ENCODE results near the gene CTNND2.
"Not testable (repeated sequence)": the region's sequence is repeated elsewhere in the genome, so short reads cannot be mapped to it uniquely, and the experiment has no call there.

Gene CTNND2

DNA sequence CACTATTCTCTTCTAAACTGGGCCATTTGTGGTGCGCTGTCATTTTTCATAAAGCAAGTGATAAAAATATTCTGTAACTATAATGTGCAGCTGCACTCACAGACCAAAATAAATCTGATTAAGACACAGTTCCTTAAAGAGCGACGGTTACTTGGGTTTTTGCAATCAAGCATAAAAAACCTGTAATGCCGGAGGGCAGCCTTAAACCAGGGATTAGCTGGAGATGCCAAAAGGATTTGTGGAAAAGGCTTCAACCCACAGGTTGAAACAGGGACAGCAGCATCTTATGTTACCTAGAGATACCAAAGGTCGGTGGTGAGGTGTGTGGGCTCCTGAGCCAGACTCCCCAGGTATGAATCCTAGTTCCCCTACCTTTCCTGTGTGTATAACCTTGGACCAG is 49.3 kb downstream of the CTNND2 start:
- no peak for DNase-seq

- DNase-seq, result no peak
Observed at GRCh38 chr5:11853796-11854195, 50.5 kb downstream of the CTNND2 start.

DNA sequence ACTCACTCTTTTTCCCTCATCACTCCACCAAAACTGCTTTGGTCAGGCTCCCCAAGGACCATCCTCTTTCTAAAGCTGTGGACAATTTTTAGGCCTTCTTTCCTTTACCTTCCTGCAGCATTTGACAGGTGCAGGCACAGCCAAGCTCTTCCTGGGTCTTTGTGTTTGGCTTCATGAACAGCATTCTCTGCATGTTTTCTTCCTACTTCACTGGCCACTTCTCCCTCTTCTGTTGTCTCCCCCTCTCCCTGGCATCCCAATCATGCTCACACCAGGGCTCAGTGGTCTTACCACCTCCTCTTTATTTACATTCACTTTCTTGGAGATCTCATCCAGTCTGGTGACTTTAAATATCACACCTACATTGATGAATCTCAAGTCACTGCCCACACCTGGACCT is 51.1 kb downstream of the CTNND2 start:
- DNase-seq, result no peak

DNA sequence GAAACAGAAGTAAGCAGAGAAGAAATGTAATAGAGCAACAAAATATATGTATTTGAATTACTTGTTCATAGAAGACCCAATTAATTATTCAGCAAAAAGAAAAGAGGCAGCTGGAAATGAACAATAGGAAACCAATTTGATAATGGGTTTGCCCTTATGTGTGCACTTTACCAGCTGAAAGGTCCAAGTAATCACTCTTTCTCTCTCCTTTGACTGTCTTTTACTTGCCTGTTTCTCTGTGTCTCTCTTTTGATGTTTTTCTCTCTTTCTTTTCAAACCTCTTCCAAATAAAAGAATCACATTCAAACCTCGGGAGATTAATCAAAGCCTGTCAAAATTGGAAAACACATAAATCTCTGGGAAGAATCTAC is 51.5 kb downstream of the CTNND2 start:
- DNase-seq, result no peak

DNA sequence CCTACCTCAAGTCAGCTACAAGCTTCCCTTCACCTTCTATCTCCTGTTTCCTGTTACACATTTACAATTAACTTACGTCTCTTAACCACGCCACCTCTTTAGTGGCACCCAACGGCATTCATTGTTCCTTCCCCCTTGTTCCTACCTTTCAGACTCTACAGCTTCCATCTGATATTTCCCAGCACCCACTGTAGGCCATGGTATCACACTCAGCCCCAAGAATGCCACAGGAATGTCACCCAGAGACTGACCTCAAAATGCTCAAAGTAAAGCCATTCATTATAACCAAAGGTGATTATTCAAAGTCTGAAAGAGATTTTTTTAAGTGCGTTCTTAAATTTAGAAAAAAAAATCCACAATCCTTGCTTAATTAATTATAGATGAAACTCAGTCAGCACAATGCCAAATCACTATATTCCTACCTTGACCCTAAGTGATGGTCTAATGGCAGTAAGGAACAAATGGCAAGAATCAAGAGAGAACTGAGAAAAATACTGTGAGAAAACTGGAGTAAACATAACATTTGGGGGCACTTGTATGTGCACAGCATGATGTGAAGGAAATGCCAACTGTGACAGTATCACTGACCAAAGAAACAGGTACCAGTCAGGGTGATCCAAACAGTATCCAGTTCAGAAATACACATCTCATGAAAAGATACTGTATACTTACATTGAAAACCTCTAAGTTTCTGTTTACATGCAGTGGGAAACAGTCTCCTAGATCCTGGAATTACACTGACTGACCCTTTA is 52.1 kb downstream of the CTNND2 start:
- no peak for DNase-seq

- no peak for DNase-seq
Observed at GRCh38 chr5:11851416-11851815, 52.8 kb downstream of the CTNND2 start.

DNA sequence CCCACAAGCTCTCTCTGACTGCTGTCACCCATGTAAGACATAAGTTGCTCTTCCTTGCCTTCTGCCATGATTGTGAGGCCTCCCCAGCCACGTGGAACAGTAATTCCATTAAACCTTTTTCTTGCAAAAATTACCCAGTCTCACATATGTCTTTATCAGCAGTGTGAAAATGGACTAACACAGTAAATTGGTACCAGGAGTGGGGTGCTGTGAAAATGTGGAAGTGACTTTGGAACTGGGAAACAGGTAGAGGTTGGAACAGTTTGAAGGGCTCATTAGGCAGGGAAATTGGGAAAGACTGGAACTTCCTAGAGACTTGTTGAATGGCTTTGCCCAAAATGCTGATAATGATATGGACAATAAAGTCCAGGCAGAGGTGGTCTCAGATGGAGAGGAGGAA is 75.7 kb downstream of the CTNND2 start:
- not testable (repeated sequence) for DNase-seq

GRCh38 chr5:11822598-11822997 is 81.6 kb downstream of the CTNND2 start:
- DNase-seq, result no peak

GRCh38 chr5:11815916-11816315 is 88.3 kb downstream of the CTNND2 start:
- DNase-seq, result no peak

DNA sequence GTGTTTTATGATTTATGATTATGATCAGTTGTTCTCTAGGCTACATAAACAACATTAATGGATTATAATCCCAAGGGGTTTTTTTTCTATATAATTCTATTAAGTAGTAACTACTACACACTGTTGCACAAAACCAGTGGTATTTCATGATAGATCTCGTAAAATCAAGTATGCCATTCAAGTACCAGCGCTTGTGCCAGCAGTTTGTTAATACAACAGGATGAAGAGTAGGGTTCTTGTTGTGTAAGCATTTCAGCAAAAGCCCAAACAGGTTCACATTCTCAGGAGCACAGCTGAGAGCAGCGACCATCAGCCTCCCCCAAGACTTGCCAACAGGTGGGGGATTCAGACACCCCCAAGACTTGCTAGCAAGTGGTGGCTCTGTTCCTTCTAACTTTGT is 88.8 kb downstream of the CTNND2 start:
- DNase-seq, result no peak

DNA sequence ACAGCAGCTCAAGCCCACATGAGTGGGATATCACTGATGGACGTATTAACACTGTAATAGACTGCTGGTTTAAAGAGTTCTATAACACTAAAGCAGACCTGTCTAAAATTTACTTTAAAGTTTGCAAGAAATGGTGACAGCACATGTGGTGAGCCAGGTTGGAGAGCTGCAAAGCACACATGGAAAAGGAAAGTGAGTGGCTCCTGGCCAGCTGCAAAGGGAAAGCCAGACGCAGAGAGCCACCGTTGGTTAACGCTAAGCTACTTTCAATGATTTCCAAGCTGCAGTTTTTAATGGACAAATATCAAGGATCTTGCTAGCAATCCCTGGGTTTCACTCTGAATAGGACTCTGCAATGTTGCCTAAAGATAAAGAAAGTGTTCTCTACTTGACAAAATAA is 89.9 kb downstream of the CTNND2 start:
- DNase-seq, result no peak

DNA sequence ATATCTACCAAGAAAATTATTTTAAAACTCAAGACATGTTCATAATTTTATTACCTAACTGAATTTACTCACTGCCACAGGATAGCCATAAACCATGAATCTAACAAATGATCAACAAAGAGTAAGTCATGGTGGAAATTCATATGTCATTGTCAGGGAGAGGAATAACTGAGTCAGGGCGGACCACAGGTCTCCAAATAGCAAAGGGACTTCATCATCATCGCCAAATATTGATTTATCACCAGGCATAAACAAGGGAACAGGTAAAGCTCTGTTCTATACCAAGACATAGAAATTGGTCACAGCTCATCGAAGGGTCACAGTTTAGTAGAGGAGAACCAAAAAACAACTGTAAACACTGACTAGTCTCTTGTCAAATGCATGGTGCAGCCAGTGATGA is 94.8 kb downstream of the CTNND2 start:
- no peak for DNase-seq

- DNase-seq, result no peak
Observed at GRCh38 chr5:11803436-11803835, 100.8 kb downstream of the CTNND2 start.

DNA sequence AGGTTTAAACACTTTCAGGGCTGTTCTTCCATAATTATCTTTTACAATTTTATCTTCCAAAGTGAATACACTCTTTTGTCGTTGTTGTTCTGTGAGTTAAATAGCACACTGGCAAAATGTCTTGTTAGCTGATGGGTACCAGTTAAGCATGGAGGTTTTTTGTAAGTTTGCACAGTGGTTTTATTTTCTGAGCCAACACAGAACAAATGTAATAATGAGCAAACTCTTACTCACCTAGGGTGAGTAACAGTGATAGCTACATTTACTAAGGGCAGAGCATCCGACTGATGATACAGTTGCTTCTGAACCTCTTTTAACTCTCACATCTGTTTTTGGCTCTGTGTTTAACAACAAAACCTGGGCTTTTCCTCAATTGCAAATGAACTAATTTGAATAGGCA is 103.2 kb downstream of the CTNND2 start:
- DNase-seq, result no peak

- no peak for DNase-seq
Observed at GRCh38 chr5:11797132-11797531, 107.1 kb downstream of the CTNND2 start.

- no peak for DNase-seq
Observed at GRCh38 chr5:11793396-11793795, 110.8 kb downstream of the CTNND2 start.

DNA sequence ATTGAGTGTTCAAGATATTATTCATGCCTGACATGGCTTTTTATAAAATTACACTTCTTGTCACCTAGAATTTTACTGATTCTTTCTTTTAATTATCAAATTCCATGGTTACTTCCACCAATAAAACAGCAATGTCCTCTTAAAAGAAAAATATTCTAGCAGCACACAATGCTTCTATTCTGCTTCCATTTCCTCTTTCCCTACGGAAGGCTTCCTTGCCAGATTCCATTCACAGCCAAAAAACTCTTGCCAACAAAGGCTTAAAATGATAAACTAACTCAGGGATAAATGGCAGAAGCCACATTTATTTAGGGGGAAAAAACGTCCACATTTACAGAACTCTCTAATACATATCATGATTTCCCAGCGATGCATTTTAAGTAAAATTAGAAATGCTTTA is 111.6 kb downstream of the CTNND2 start:
- DNase-seq, result no peak

DNA sequence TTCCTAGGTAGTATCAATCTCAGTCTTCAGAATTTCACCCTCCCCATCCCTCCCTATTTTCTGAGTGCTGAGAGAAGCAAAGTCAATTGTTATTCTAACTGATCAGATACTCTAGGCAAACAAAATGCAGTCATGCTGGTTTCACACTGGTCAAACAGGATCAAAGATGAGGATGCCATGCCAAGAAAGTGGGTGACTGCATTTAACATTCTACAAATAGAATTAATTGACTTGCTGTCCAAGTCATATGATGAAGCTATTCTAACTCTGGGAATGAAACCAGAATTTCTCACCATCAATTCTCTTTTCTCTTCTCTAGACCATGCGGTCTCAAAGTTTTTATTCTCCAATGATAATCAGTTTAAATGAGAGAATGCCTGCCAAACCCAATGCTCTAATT is 112.5 kb downstream of the CTNND2 start:
- no peak for DNase-seq

- no peak for DNase-seq
Observed at GRCh38 chr5:11790201-11790600, 114.0 kb downstream of the CTNND2 start.

GRCh38 chr5:11785771-11786352 is 118.4 kb downstream of the CTNND2 start:
- no peak for DNase-seq

DNA sequence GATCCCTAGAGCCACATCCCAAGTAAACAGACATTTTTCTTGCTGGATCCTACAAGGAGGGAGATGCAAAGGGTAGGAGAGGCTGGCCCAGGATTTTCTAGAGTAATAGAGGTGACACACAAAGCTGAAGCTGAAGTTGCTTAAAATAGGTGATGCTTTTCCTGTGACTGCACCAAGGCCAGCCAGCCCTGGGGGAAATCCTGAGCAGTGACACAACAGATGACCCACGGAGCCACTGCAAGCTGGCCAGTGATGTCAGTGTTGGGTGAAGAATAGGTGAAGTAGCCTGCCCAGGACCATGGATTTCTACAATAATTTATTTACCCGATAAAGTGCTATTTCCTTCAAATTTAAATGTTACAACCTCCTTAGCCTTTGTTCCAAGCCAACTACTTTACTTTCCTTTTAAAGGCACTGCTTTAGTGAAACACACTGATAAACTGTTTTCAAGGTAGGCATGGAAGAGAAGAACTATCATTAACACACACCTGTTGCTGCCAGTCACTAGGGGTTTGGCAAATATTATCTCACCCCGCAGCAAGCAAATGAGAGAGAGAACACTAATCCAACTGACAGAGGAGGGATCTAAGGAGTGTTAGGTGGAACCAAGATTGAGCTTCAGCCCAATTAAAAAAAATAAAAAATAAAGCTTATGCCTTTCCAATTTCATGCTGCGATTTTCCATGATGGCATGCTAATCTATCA is 123.5 kb downstream of the CTNND2 start:
- DNase-seq, result no peak

DNA sequence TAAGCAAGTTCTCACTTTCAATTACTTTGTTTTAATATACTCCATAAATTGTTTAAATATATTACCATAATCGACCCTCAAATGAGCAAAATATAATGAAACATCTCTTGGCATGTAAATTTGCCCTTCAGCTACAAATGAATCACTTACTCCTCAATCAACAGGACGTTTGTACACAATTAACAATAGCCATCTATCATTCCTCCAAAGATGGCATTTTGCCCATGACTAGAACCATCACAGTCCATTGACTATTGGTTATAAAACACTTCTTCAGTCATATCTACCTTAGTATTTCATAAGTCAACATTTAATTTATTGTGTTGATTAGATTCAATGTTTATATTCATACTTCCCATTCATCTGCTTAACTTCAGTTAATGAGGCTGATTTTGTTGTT is 127.2 kb downstream of the CTNND2 start:
- no peak for DNase-seq

- no peak for DNase-seq
Observed at GRCh38 chr5:11770310-11770709, 133.9 kb downstream of the CTNND2 start.

- no peak for DNase-seq
Observed at GRCh38 chr5:11760934-11761603, 143.2 kb downstream of the CTNND2 start.

Data from stimulated activated CD4-positive, alpha-beta T cell treated with anti-CD3 and anti-CD28 coated beads, Interleukin-2, amount 100 ng/mL, for 48 hours (primary cell).